B cell (primary cell): ENCODE measurements around the gene CD44. TPM values are rescaled to one million over a fixed set of nuclear protein-coding genes. Genes with fewer than 3 reads are reported as not detected.

Source experiments
- ATAC-seq: fragments of 200-7000 bp; cut with Tn5 transposase; one replicate; pipeline ENCODE4 v1.10.0; 2021; ENCODE audit warnings: low read depth, mild to moderate bottlenecking, moderate number of reproducible peaks, moderate library complexity
- CTCF ChIA-PET: fragments of 350-600 bp; sonication (Branson Sonifier 250); formaldehyde crosslinking; loops from one replicate; lab custom pipeline; 2021; ENCODE audit warnings: antibody characterized with exemption, inconsistent platforms; lab: Charles Lee
- POLR2A ChIA-PET: fragments of 350-600 bp; sonication (Branson Sonifier 250); formaldehyde crosslinking; loops from one replicate; lab custom pipeline; 2021; ENCODE audit warnings: antibody characterized with exemption; lab: Charles Lee
- DNase-seq: peaks from one replicate; pipeline ENCODE4 v3.0.0; 2013
- H2AFZ ChIP-seq: 2 replicates; pipeline ENCODE4 v1.6.1; 2012; ENCODE audit warnings: mild to moderate bottlenecking, low read depth, low read length; ENCODE audit not compliant: insufficient read depth, poor library complexity, severe bottlenecking
- H3K27ac ChIP-seq, 2 donors: 1 replicate in 1 of 2; 2 replicates in 1 of 2; pipeline ENCODE4 v1.5.1; 2012 to 2013; ENCODE audit warnings: low read length in 2 of 2, mild to moderate bottlenecking in 2 of 2, moderate library complexity in 1 of 2
- H3K27me3 ChIP-seq, 4 experiments: fragments of 200-600 bp in 1 of 4; sonication (generic) in 1 of 4; replicated peaks in 1 of 4; 1 replicate in 2 of 4; 2 replicates in 2 of 4; pipeline versions ENCODE4 v1.6.1 to v1.7.0; 2013 to 2016; ENCODE audit warnings: low read length in 3 of 4, mild to moderate bottlenecking in 2 of 4, mixed read lengths in 1 of 4, moderate library complexity in 1 of 4; ENCODE audit not compliant: insufficient read depth in 4 of 4, control insufficient read depth in 3 of 4; ENCODE audit errors: control extremely low read depth in 1 of 4
- H3K36me3 ChIP-seq, 2 experiments: replicated peaks in 1 of 2; 1 replicate in 1 of 2; 2 replicates in 1 of 2; pipeline versions ENCODE4 v1.6.1 to v1.7.1; 2013; ENCODE audit warnings: low read length in 1 of 2; ENCODE audit not compliant: insufficient read depth in 2 of 2, control insufficient read depth in 1 of 2; ENCODE audit errors: control extremely low read depth in 1 of 2, extremely low read depth in 1 of 2
- H3K4me1 ChIP-seq, 2 donors: fragments of 200-600 bp in 1 of 2; sonication (generic) in 1 of 2; 1 replicate in 1 of 2; 2 replicates in 1 of 2; pipeline versions ENCODE4 v1.5.1 to v1.6.1; 2013 to 2017; ENCODE audit warnings: low read length in 2 of 2; ENCODE audit not compliant: control insufficient read depth in 2 of 2, insufficient read depth in 2 of 2
- H3K4me2 ChIP-seq: replicated peaks from 2 replicates; pipeline ENCODE3; 2012; ENCODE audit warnings: mild to moderate bottlenecking, low read depth, low read length; ENCODE audit not compliant: poor library complexity, severe bottlenecking
- H3K4me3 ChIP-seq, 5 experiments: fragments of 200-600 bp in 1 of 5; sonication (generic) in 1 of 5; 1 replicate in 3 of 5; 2 replicates in 2 of 5; pipeline versions ENCODE4 v1.5.1 to v1.7.0; 2011 to 2016; ENCODE audit warnings: low read length in 4 of 5, mild to moderate bottlenecking in 4 of 5, low read depth in 2 of 5, control low read depth in 1 of 5, moderate library complexity in 1 of 5; ENCODE audit not compliant: insufficient read depth in 1 of 5; ENCODE audit errors: control extremely low read depth in 1 of 5, extremely low read depth in 1 of 5
- H3K79me2 ChIP-seq: fragments of 200-600 bp; sonication (generic); one replicate; pipeline ENCODE4 v1.6.0; 2016; ENCODE audit warnings: low read length; ENCODE audit not compliant: control insufficient read depth, insufficient read depth
- H3K9ac ChIP-seq: fragments of 200-600 bp; sonication (generic); 2 replicates; pipeline ENCODE4 v1.6.1; 2017; ENCODE audit warnings: mild to moderate bottlenecking, low read length, moderate library complexity
- H3K9me3 ChIP-seq, 3 donors: one replicate each; pipeline versions ENCODE4 v1.6.1 to v1.7.1; 2013; ENCODE audit warnings: low read length in 2 of 3; ENCODE audit not compliant: control insufficient read depth in 2 of 3, insufficient read depth in 1 of 3; ENCODE audit errors: control extremely low read depth in 1 of 3
- H4K20me1 ChIP-seq: 2 replicates; pipeline ENCODE4 v1.6.0; 2012; ENCODE audit warnings: mild to moderate bottlenecking, low read length; ENCODE audit not compliant: insufficient read depth, control insufficient read depth, poor library complexity, severe bottlenecking
- H3K27ac Mint-ChIP-seq: one replicate; pipeline ENCODE4 v1.8.0; 2021; ENCODE audit warnings: mixed read lengths
- H3K27me3 Mint-ChIP-seq: one replicate; pipeline ENCODE4 v1.8.0; 2021; ENCODE audit warnings: mixed read lengths
- H3K4me1 Mint-ChIP-seq: one replicate; pipeline ENCODE4 v1.8.0; 2021; ENCODE audit warnings: mixed read lengths
- H3K4me3 Mint-ChIP-seq: one replicate; pipeline ENCODE4 v1.8.0; 2021; ENCODE audit warnings: mixed read lengths
- H3K9me3 Mint-ChIP-seq: one replicate; pipeline ENCODE4 v1.8.0; 2022; ENCODE audit warnings: mixed read lengths; ENCODE audit not compliant: insufficient read depth
- EZH2 ChIP-seq: IDR thresholded peaks from 2 replicates; pipeline ENCODE4 v1.6.1; 2012; ENCODE audit warnings: borderline replicate concordance, low read depth, mild to moderate bottlenecking, moderate library complexity, low read length; ENCODE audit not compliant: insufficient read depth, poor library complexity, severe bottlenecking
- intact Hi-C: fragments of 100-400 bp; cut with micrococcal nuclease; formaldehyde crosslinking; loops from one replicate; pipeline ENCODE4 v1.10.0; 2022
- polyA plus RNA-seq: library from polyadenylated mRNA; depleted of rRNA; stranded (reverse); fragments of >200 nt; gene quantifications from 2 replicates; pipeline ENCODE4 v1.2.3, GENCODE V29; 2012
- total RNA-seq, 2 donors: library from RNA; stranded (reverse); fragments of 120-200 nt in 1 of 2; gene quantifications; 1 replicate in 1 of 2; 2 replicates in 1 of 2; pipeline versions ENCODE4 v1.2.3 to v1.2.4, GENCODE V29; 2013 to 2022
- TF ChIP-seq, protein P1 (sequence below): fragments of 200-600 bp; IDR thresholded peaks from one replicate; pipeline ENCODE4 v1.8.0; 2022; ENCODE audit warnings: antibody characterized with exemption, mild to moderate bottlenecking

Gene CD44
- total and polyA plus RNA-seq, 2 donors (not counting 1 experiment from before 2014, with no cell fraction given), result 261 to 896 TPM

GRCh38 chr11:35109041-35109440 lies 29.9 kb upstream of the CD44 start:
- peak overlapping the region; percentile 60 for H3K27ac Mint-ChIP-seq
- DNase-seq (no peak), ATAC-seq (no peak)
- Histone ChIP-seq H3K36me3 (no peaks in the 10 kb centered on the region), H3K4me3 (no peak overlapping the region), H4K20me1 (no peaks in the 10 kb centered on the region), H3K4me2 (no peak overlapping the region), H3K27me3 (no peaks in the 10 kb centered on the region), H3K4me1 (peaks cover 67 to 75% of the 10 kb centered on the region in 2 donors), H3K9ac (no peak overlapping the region), H3K9me3 (no peaks in the 10 kb centered on the region), H2AFZ (no peak overlapping the region), H3K79me2 (peaks cover 12% of the 10 kb centered on the region), H3K27ac (no peak overlapping the region)
- ChIA-PET CTCF (interaction anchor here (1.3 kb wide), 1 partner anchor 8 kb away, joined by 4 read pairs; no protein-coding TSS in a partner anchor), POLR2A (no interaction called here)
- no peaks in the 10 kb centered on the region for H3K27me3 Mint-ChIP-seq
- H3K9me3 Mint-ChIP-seq, result no peaks in the 10 kb centered on the region
- TF ChIP-seq, protein P1, sequence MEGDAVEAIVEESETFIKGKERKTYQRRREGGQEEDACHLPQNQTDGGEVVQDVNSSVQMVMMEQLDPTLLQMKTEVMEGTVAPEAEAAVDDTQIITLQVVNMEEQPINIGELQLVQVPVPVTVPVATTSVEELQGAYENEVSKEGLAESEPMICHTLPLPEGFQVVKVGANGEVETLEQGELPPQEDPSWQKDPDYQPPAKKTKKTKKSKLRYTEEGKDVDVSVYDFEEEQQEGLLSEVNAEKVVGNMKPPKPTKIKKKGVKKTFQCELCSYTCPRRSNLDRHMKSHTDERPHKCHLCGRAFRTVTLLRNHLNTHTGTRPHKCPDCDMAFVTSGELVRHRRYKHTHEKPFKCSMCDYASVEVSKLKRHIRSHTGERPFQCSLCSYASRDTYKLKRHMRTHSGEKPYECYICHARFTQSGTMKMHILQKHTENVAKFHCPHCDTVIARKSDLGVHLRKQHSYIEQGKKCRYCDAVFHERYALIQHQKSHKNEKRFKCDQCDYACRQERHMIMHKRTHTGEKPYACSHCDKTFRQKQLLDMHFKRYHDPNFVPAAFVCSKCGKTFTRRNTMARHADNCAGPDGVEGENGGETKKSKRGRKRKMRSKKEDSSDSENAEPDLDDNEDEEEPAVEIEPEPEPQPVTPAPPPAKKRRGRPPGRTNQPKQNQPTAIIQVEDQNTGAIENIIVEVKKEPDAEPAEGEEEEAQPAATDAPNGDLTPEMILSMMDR, result no peak
- no peak for TF ChIP-seq EZH2
- no peak overlapping the region for H3K4me3 Mint-ChIP-seq
- intact Hi-C loops, result no loop called here
- peaks cover 78% of the 10 kb centered on the region for H3K4me1 Mint-ChIP-seq

DNA sequence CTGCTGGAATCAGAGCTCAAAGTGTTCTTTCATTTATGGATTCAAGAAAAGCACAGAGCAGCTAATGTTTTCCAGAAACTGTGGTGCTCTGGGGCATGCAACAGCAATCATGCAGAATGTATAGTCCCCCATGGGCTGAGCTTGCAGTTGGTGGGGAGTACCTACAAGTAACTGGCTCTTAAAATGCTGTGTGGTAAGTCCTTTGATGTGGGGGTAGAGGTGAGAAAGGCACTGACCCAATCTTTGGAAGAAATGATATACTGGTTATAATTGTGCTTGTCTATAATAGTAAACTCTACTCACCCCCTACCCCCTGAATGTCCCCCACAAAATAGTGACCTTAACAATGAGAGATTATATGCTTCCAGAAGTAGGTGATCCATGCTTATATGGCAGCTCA lies 29.1 kb upstream of the CD44 start:
- Histone ChIP-seq H3K27ac (no peak overlapping the region), H3K9ac (no peak overlapping the region), H3K4me3 (no peak overlapping the region), H3K36me3 (no peaks in the 10 kb centered on the region), H3K79me2 (peaks cover 12% of the 10 kb centered on the region), H3K27me3 (no peaks in the 10 kb centered on the region), H3K4me2 (peak overlapping the region; percentile 18), H2AFZ (no peak overlapping the region), H3K4me1 (peaks cover 75 to 83% of the 10 kb centered on the region in 2 donors), H3K9me3 (no peaks in the 10 kb centered on the region), H4K20me1 (no peaks in the 10 kb centered on the region)
- Mint-ChIP-seq H3K9me3 (no peaks in the 10 kb centered on the region), H3K27ac (no peak overlapping the region), H3K4me1 (peaks cover 86% of the 10 kb centered on the region), H3K27me3 (no peaks in the 10 kb centered on the region), H3K4me3 (no peak overlapping the region)
- TF ChIP-seq EZH2, result no peak
- TF ChIP-seq, protein P1, result no peak
- intact Hi-C loops, result no loop called here
- ChIA-PET POLR2A (interaction anchor here (0.6 to 1.4 kb wide), 2 partner anchors 9 to 73 kb away, joined by 3 to 4 read pairs; no protein-coding TSS in a partner anchor), CTCF (interaction anchor here (0.8 to 1.3 kb wide), 3 partner anchors 9 to 66 kb away, joined by 3 to 4 read pairs (median 3); no protein-coding TSS in a partner anchor)
- no peak for DNase-seq
- ATAC-seq, result no peak
